GM23338 (cell line): ENCODE data around the gene CMC1. TPM values are rescaled to one million over a fixed set of nuclear protein-coding genes. Genes with fewer than 3 reads are reported as not detected.

Source experiments
- ATAC-seq: fragments of 200-7000 bp; cut with Tn5 transposase; 3 replicates; pipeline ENCODE4 v1.9.1; 2020
- DNase-seq: peaks from one replicate; pipeline ENCODE4 v3.0.0-alpha.2; 2015; ENCODE audit warnings: low spot score
- H2AFZ ChIP-seq: fragments of 200-600 bp; sonication (generic); 2 replicates; pipeline ENCODE4 v1.8.0; 2016; ENCODE audit warnings: antibody characterized with exemption, mild to moderate bottlenecking, moderate library complexity
- H3F3A ChIP-seq: fragments of 200-600 bp; sonication (generic); replicated peaks from 2 replicates; pipeline ENCODE4 v1.8.0; 2017; ENCODE audit warnings: antibody characterized with exemption, mixed run types, low read depth
- H3K27ac ChIP-seq: fragments of 200-600 bp; sonication (generic); 2 replicates; pipeline ENCODE4 v1.6.1; 2016; ENCODE audit warnings: low read depth
- H3K27me3 ChIP-seq: fragments of 200-600 bp; sonication (generic); 2 replicates; pipeline ENCODE4 v1.8.0; 2016; ENCODE audit warnings: mild to moderate bottlenecking, mixed run types, moderate library complexity; ENCODE audit not compliant: insufficient read depth
- H3K36me3 ChIP-seq: fragments of 200-600 bp; sonication (generic); 2 replicates; pipeline ENCODE4 v1.8.0; 2016; ENCODE audit warnings: mild to moderate bottlenecking; ENCODE audit not compliant: insufficient read depth
- H3K4me1 ChIP-seq: fragments of 200-600 bp; sonication (generic); 2 replicates; pipeline ENCODE4 v1.8.0; 2016; ENCODE audit warnings: mild to moderate bottlenecking, moderate library complexity; ENCODE audit not compliant: insufficient read depth
- H3K4me2 ChIP-seq: fragments of 200-600 bp; sonication (generic); 2 replicates; pipeline ENCODE4 v1.7.1; 2017; ENCODE audit warnings: mixed run types
- H3K4me3 ChIP-seq: fragments of 200-600 bp; sonication (generic); 2 replicates; pipeline ENCODE4 v1.6.1; 2016; ENCODE audit warnings: mixed run types
- H3K79me2 ChIP-seq: fragments of 200-600 bp; sonication (generic); replicated peaks from 2 replicates; pipeline ENCODE4 v1.8.0; 2017; ENCODE audit warnings: mild to moderate bottlenecking; ENCODE audit not compliant: insufficient read depth
- H3K9me2 ChIP-seq: fragments of 200-600 bp; sonication (generic); 2 replicates; pipeline ENCODE4 v1.8.0; 2017; ENCODE audit not compliant: insufficient read depth
- H4K20me1 ChIP-seq: fragments of 200-600 bp; sonication (generic); replicated peaks from 2 replicates; pipeline ENCODE4 v1.8.0; 2017; ENCODE audit warnings: mild to moderate bottlenecking; ENCODE audit not compliant: insufficient read depth
- H3K27ac Mint-ChIP-seq: 2 replicates; pipeline ENCODE4 v1.8.0; 2020; ENCODE audit warnings: inconsistent platforms, mild to moderate bottlenecking, moderate library complexity, mixed read lengths
- H3K27me3 Mint-ChIP-seq: 3 replicates; pipeline ENCODE4 v1.8.0; 2022; ENCODE audit warnings: low read depth, mild to moderate bottlenecking, moderate library complexity, mixed read lengths, inconsistent platforms; ENCODE audit not compliant: insufficient read depth, poor library complexity
- H3K36me3 Mint-ChIP-seq: 3 replicates; pipeline ENCODE4 v1.8.0; 2021; ENCODE audit warnings: low read depth, mild to moderate bottlenecking, inconsistent platforms, moderate library complexity, mixed read lengths
- H3K4me1 Mint-ChIP-seq: 3 replicates; pipeline ENCODE4 v1.8.0; 2020; ENCODE audit warnings: mild to moderate bottlenecking, inconsistent platforms, mixed read lengths
- H3K4me3 Mint-ChIP-seq: 3 replicates; pipeline ENCODE4 v1.8.0; 2021; ENCODE audit warnings: moderate library complexity, mild to moderate bottlenecking, inconsistent platforms, mixed read lengths
- H3K9me3 Mint-ChIP-seq: 3 replicates; pipeline ENCODE4 v1.8.0; 2020; ENCODE audit warnings: moderate library complexity, mild to moderate bottlenecking, inconsistent platforms, mixed read lengths
- EZH2phosphoT487 ChIP-seq: fragments of 200-600 bp; sonication (generic); IDR thresholded peaks from one replicate; pipeline ENCODE4 v1.8.1; 2018; ENCODE audit warnings: antibody characterized with exemption; ENCODE audit not compliant: unreplicated experiment
- JUNB ChIP-seq: IDR thresholded peaks from one replicate; pipeline ENCODE4 v1.6.1; 2016; ENCODE audit warnings: antibody characterized with exemption; ENCODE audit not compliant: unreplicated experiment
- NANOG ChIP-seq: IDR thresholded peaks from 2 replicates; pipeline ENCODE4 v1.6.1; 2016; ENCODE audit warnings: antibody characterized with exemption, borderline replicate concordance
- POLR2AphosphoS5 ChIP-seq: IDR thresholded peaks from 2 replicates; pipeline ENCODE4 v1.6.1; 2016; ENCODE audit warnings: antibody characterized with exemption, low read depth
- STAT1 ChIP-seq: IDR thresholded peaks from one replicate; pipeline ENCODE4 v1.6.1; 2016; ENCODE audit warnings: antibody characterized with exemption; ENCODE audit not compliant: unreplicated experiment
- ZNF114 ChIP-seq: fragments of 250-450 bp; sonication (Bioruptor Pico); IDR thresholded peaks from 2 replicates; pipeline ENCODE4 v1.5.0; 2020; ENCODE audit warnings: mild to moderate bottlenecking, moderate library complexity
- ZNF331 ChIP-seq: fragments of 250-450 bp; sonication (Bioruptor Pico); IDR thresholded peaks from 2 replicates; pipeline ENCODE4 v1.5.0; 2020; ENCODE audit warnings: low read depth, mild to moderate bottlenecking, moderate library complexity
- polyA plus RNA-seq: library from polyadenylated mRNA; unstranded; fragments of >200 nt; fragmentation: Nextera tagmentation; extraction: Ambion mirVana; gene quantifications from 2 replicates; pipeline ENCODE4 v1.2.1, GENCODE V29; 2016
- total RNA-seq: library from RNA; depleted of rRNA; stranded (reverse); fragments of >200 nt; shearing (Covaris generic); gene quantifications from 2 replicates; pipeline ENCODE4 v1.2.3, GENCODE V29; 2014
- TF ChIP-seq, protein P1 (sequence below), 2 experiments: fragments of 200-600 bp in 1 of 2; sonication (generic) in 1 of 2; conservative IDR thresholded peaks; 2 replicates each; pipeline versions ENCODE4 v1.5.1 to v1.6.1; 2016 to 2017; ENCODE audit warnings: antibody characterized with exemption in 2 of 2, low read depth in 2 of 2, mild to moderate bottlenecking in 2 of 2, moderate library complexity in 1 of 2
- TF ChIP-seq, protein P2 (sequence below): fragments of 250-450 bp; sonication (Bioruptor Pico); IDR thresholded peaks from 2 replicates; pipeline ENCODE4 v1.5.0; 2020; ENCODE audit warnings: mild to moderate bottlenecking, moderate library complexity

CMC1 gene
- total and polyA plus RNA-seq, 2 experiments from 2014 or later = 9.2 to 144 TPM

DNA sequence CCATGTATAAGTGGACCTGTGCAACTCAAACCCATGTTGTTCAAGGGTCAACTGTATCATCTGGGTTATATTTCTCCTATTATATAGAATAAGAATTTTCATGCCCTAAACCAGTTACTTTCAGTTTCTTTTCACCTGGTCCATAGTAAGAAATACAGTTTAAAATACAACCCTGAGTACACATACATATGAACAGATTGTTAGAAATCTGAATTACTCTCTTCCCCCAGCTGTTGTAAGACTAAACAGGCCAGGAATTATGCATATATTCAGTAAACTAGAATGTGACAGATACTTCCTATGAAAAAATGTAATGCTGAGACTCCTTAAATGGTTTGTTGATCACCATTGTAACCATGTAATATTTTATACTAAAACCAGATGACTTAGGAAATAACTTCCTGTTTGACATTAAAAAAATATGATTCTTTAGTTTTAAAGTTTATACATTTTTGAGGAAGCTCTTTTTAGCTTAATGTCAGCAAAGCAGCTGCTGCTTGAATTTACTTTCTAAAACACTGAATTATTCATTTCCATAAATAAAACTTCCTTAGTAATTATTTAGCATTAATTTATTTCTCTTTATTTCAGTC, 54.6 kb downstream of the CMC1 start:
- Histone ChIP-seq H3K36me3 (no peaks in the 10 kb centered on the region), H3F3A (no peaks in the 10 kb centered on the region), H3K27ac (no peak overlapping the region), H2AFZ (no peak overlapping the region), H3K79me2 (no peaks in the 10 kb centered on the region), H4K20me1 (no peaks in the 10 kb centered on the region), H3K27me3 (no peaks in the 10 kb centered on the region), H3K4me3 (no peak overlapping the region), H3K4me2 (no peak overlapping the region), H3K9me2 (no peaks in the 10 kb centered on the region), H3K4me1 (0 out of 2 replicates have a peak, but pooled peaks cover 4% of the 10 kb centered on the region)
- TF ChIP-seq EZH2phosphoT487 (no peak), ZNF331 (CRISPR knock-in tag) (no peak), POLR2AphosphoS5 (no peak), NANOG (no peak), STAT1 (no peak), JUNB (no peak), ZNF114 (no peak)
- TF ChIP-seq, protein P1, sequence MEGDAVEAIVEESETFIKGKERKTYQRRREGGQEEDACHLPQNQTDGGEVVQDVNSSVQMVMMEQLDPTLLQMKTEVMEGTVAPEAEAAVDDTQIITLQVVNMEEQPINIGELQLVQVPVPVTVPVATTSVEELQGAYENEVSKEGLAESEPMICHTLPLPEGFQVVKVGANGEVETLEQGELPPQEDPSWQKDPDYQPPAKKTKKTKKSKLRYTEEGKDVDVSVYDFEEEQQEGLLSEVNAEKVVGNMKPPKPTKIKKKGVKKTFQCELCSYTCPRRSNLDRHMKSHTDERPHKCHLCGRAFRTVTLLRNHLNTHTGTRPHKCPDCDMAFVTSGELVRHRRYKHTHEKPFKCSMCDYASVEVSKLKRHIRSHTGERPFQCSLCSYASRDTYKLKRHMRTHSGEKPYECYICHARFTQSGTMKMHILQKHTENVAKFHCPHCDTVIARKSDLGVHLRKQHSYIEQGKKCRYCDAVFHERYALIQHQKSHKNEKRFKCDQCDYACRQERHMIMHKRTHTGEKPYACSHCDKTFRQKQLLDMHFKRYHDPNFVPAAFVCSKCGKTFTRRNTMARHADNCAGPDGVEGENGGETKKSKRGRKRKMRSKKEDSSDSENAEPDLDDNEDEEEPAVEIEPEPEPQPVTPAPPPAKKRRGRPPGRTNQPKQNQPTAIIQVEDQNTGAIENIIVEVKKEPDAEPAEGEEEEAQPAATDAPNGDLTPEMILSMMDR (conservative IDR thresholded peaks at IDR 0.05; ENCODE audit: low read depth in 2 of 2) = no peak
- TF ChIP-seq, protein P2, sequence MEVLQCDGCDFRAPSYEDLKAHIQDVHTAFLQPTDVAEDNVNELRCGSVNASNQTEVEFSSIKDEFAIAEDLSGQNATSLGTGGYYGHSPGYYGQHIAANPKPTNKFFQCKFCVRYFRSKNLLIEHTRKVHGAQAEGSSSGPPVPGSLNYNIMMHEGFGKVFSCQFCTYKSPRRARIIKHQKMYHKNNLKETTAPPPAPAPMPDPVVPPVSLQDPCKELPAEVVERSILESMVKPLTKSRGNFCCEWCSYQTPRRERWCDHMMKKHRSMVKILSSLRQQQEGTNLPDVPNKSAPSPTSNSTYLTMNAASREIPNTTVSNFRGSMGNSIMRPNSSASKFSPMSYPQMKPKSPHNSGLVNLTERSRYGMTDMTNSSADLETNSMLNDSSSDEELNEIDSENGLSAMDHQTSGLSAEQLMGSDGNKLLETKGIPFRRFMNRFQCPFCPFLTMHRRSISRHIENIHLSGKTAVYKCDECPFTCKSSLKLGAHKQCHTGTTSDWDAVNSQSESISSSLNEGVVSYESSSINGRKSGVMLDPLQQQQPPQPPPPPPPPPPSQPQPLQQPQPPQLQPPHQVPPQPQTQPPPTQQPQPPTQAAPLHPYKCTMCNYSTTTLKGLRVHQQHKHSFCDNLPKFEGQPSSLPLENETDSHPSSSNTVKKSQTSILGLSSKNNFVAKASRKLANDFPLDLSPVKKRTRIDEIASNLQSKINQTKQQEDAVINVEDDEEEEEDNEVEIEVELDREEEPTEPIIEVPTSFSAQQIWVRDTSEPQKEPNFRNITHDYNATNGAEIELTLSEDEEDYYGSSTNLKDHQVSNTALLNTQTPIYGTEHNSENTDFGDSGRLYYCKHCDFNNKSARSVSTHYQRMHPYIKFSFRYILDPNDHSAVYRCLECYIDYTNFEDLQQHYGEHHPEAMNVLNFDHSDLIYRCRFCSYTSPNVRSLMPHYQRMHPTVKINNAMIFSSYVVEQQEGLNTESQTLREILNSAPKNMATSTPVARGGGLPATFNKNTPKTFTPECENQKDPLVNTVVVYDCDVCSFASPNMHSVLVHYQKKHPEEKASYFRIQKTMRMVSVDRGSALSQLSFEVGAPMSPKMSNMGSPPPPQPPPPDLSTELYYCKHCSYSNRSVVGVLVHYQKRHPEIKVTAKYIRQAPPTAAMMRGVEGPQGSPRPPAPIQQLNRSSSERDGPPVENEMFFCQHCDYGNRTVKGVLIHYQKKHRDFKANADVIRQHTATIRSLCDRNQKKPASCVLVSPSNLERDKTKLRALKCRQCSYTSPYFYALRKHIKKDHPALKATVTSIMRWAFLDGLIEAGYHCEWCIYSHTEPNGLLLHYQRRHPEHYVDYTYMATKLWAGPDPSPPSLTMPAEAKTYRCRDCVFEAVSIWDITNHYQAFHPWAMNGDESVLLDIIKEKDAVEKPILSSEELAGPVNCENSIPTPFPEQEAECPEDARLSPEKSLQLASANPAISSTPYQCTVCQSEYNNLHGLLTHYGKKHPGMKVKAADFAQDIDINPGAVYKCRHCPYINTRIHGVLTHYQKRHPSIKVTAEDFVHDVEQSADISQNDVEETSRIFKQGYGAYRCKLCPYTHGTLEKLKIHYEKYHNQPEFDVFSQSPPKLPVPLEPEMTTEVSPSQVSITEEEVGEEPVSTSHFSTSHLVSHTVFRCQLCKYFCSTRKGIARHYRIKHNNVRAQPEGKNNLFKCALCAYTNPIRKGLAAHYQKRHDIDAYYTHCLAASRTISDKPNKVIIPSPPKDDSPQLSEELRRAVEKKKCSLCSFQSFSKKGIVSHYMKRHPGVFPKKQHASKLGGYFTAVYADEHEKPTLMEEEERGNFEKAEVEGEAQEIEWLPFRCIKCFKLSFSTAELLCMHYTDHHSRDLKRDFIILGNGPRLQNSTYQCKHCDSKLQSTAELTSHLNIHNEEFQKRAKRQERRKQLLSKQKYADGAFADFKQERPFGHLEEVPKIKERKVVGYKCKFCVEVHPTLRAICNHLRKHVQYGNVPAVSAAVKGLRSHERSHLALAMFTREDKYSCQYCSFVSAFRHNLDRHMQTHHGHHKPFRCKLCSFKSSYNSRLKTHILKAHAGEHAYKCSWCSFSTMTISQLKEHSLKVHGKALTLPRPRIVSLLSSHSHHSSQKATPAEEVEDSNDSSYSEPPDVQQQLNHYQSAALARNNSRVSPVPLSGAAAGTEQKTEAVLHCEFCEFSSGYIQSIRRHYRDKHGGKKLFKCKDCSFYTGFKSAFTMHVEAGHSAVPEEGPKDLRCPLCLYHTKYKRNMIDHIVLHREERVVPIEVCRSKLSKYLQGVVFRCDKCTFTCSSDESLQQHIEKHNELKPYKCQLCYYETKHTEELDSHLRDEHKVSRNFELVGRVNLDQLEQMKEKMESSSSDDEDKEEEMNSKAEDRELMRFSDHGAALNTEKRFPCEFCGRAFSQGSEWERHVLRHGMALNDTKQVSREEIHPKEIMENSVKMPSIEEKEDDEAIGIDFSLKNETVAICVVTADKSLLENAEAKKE (CRISPR knock-in tag) = no peak
- peaks cover 4% of the 10 kb centered on the region; the same call in 2 of the 3 replicates for H3K9me3 Mint-ChIP-seq
- ATAC-seq (no peak), DNase-seq (no peak)
- H3K4me3 Mint-ChIP-seq = no peak overlapping the region
- H3K36me3 Mint-ChIP-seq = peaks cover 6% of the 10 kb centered on the region; the same call in 2 of the 3 replicates
- H3K27me3 Mint-ChIP-seq = no peaks in the 10 kb centered on the region
- H3K27ac Mint-ChIP-seq = no peak overlapping the region
- peaks cover 25% of the 10 kb centered on the region for H3K4me1 Mint-ChIP-seq
